ENCODE results near the gene RPL7A.

- TF ChIP-seq, protein P1, sequence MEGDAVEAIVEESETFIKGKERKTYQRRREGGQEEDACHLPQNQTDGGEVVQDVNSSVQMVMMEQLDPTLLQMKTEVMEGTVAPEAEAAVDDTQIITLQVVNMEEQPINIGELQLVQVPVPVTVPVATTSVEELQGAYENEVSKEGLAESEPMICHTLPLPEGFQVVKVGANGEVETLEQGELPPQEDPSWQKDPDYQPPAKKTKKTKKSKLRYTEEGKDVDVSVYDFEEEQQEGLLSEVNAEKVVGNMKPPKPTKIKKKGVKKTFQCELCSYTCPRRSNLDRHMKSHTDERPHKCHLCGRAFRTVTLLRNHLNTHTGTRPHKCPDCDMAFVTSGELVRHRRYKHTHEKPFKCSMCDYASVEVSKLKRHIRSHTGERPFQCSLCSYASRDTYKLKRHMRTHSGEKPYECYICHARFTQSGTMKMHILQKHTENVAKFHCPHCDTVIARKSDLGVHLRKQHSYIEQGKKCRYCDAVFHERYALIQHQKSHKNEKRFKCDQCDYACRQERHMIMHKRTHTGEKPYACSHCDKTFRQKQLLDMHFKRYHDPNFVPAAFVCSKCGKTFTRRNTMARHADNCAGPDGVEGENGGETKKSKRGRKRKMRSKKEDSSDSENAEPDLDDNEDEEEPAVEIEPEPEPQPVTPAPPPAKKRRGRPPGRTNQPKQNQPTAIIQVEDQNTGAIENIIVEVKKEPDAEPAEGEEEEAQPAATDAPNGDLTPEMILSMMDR (optimal IDR thresholded peaks at IDR 0.05 in 1 of 3, IDR thresholded peaks at IDR 0.05 in 1 of 3, conservative IDR thresholded peaks at IDR 0.05 in 1 of 3; ENCODE audit: extremely low read depth in 1 of 3, insufficient read depth in 2 of 3, low read length in 3 of 3), result no peak
- no peak for TF ChIP-seq EZH2 (IDR thresholded peaks at IDR 0.05; ENCODE audit: low read length)
These were observed 46.5 kb upstream of the RPL7A start for GRCh38 chr9:133301253-133302230.
